ENCODE results near the gene NTRK2. TPM values are rescaled to one million over a fixed set of nuclear protein-coding genes. Genes with fewer than 3 reads are reported as not detected.

NTRK2 gene
- total RNA-seq, 2 experiments from 2014 or later = 0.06 TPM; not detected in 1

- intact Hi-C loops (cut with micrococcal nuclease; ENCODE audit: unreplicated experiment) = no loop called here
- no peak for DNase-seq (ENCODE audit: low spot score)
- no peak for TF ChIP-seq CTCF (conservative IDR thresholded peaks at IDR 0.05; ENCODE audit: low read length)
- TF ChIP-seq EZH2phosphoT487 (IDR thresholded peaks at IDR 0.05; ENCODE audit: borderline replicate concordance, low read depth, low read length) = no peak
- Histone ChIP-seq H3K9me2 (ENCODE audit: insufficient read depth, low read length) (no peaks in the 10 kb centered on the region), H2AFZ (ENCODE audit: low read length) (no peak overlapping the region), H3K9me3 (ENCODE audit: low read length) (no peaks in the 10 kb centered on the region), H3K36me3 (ENCODE audit: insufficient read depth, low read length) (no peaks in the 10 kb centered on the region), H3K27ac (ENCODE audit: low read depth, low read length, poor library complexity, severe bottlenecking) (no peak overlapping the region), H3K4me3 (ENCODE audit: low read depth, low read length, poor library complexity, severe bottlenecking) (no peak overlapping the region), H4K20me1 (ENCODE audit: insufficient read depth, low read length) (no peaks in the 10 kb centered on the region), H3K4me1 (ENCODE audit: insufficient read depth, low read length, poor library complexity, severe bottlenecking) (no peaks in the 10 kb centered on the region), H3K79me2 (ENCODE audit: insufficient read depth, low read depth, low read length) (no peaks in the 10 kb centered on the region), H3K4me2 (ENCODE audit: low read length) (no peak overlapping the region)
- ChIA-PET CTCF (ENCODE audit: unreplicated experiment) (interaction anchor here (0.6 kb wide), 1 partner anchor 53 kb away, joined by 3 read pairs; no protein-coding TSS in a partner anchor), POLR2A (interaction anchor here (0.5 kb wide), 1 partner anchor 1844 kb away, joined by 3 read pairs; no protein-coding TSS in a partner anchor)
- no TSS peak for BruUV-seq (replicated peaks)
Measured at GRCh38 chr9:84975926-84976325, 306.4 kb downstream of the NTRK2 start.

- no peak for DNase-seq (ENCODE audit: low spot score)
- no peaks in the 10 kb centered on the region for H3K9me2 ChIP-seq (ENCODE audit: insufficient read depth, low read length)
- no peak overlapping the region for H2AFZ ChIP-seq (ENCODE audit: low read length)
- no peaks in the 10 kb centered on the region for H3K4me1 ChIP-seq (ENCODE audit: insufficient read depth, low read length, poor library complexity, severe bottlenecking)
- POLR2A ChIA-PET = interaction anchor here (1.1 kb wide), 1 partner anchor 12 kb away, joined by 3 read pairs; no protein-coding TSS in a partner anchor
- no peaks in the 10 kb centered on the region for H3K79me2 ChIP-seq (ENCODE audit: insufficient read depth, low read depth, low read length)
- no peak for TF ChIP-seq CTCF (conservative IDR thresholded peaks at IDR 0.05; ENCODE audit: low read length)
- TF ChIP-seq EZH2phosphoT487 (IDR thresholded peaks at IDR 0.05; ENCODE audit: borderline replicate concordance, low read depth, low read length) = no peak
- intact Hi-C loops (cut with micrococcal nuclease; ENCODE audit: unreplicated experiment) = no loop called here
- H3K36me3 ChIP-seq (ENCODE audit: insufficient read depth, low read length) = no peaks in the 10 kb centered on the region
- no peak overlapping the region for H3K27ac ChIP-seq (ENCODE audit: low read depth, low read length, poor library complexity, severe bottlenecking)
- no peak overlapping the region for H3K4me2 ChIP-seq (ENCODE audit: low read length)
- no TSS peak for BruUV-seq (replicated peaks)
- CTCF ChIA-PET (ENCODE audit: unreplicated experiment) = no interaction called here
- no peaks in the 10 kb centered on the region for H3K9me3 ChIP-seq (ENCODE audit: low read length)
- H3K4me3 ChIP-seq (ENCODE audit: low read depth, low read length, poor library complexity, severe bottlenecking) = no peak overlapping the region
- no peaks in the 10 kb centered on the region for H4K20me1 ChIP-seq (ENCODE audit: insufficient read depth, low read length)
Measured at GRCh38 chr9:84978661-84979060, 309.1 kb downstream of the NTRK2 start.

GRCh38 chr9:84983749-84984148 lies 314.2 kb downstream of the NTRK2 start:
- TF ChIP-seq EZH2phosphoT487 (IDR thresholded peaks at IDR 0.05; ENCODE audit: borderline replicate concordance, low read depth, low read length) (no peak), CTCF (conservative IDR thresholded peaks at IDR 0.05; ENCODE audit: low read length) (no peak)
- CTCF ChIA-PET (ENCODE audit: unreplicated experiment) = no interaction called here
- H3K27ac ChIP-seq (ENCODE audit: low read depth, low read length, poor library complexity, severe bottlenecking) = no peak overlapping the region
- no peak overlapping the region for H3K4me2 ChIP-seq (ENCODE audit: low read length)
- POLR2A ChIA-PET = no interaction called here
- no TSS peak for BruUV-seq (replicated peaks)
- H2AFZ ChIP-seq (ENCODE audit: low read length) = no peak overlapping the region
- H3K79me2 ChIP-seq (ENCODE audit: insufficient read depth, low read depth, low read length) = no peaks in the 10 kb centered on the region
- H3K4me3 ChIP-seq (ENCODE audit: low read depth, low read length, poor library complexity, severe bottlenecking) = no peak overlapping the region
- no peaks in the 10 kb centered on the region for H4K20me1 ChIP-seq (ENCODE audit: insufficient read depth, low read length)
- intact Hi-C loops (cut with micrococcal nuclease; ENCODE audit: unreplicated experiment) = no loop called here
- DNase-seq (ENCODE audit: low spot score) = no peak
- no peaks in the 10 kb centered on the region for H3K4me1 ChIP-seq (ENCODE audit: insufficient read depth, low read length, poor library complexity, severe bottlenecking)
- no peaks in the 10 kb centered on the region for H3K9me3 ChIP-seq (ENCODE audit: low read length)
- no peaks in the 10 kb centered on the region for H3K36me3 ChIP-seq (ENCODE audit: insufficient read depth, low read length)
- H3K9me2 ChIP-seq (ENCODE audit: insufficient read depth, low read length) = no peaks in the 10 kb centered on the region

Data from OCI-LY7 (cell line).